GM23338 (cell line): ENCODE results near the gene CSGALNACT2. TPM values are rescaled to one million over a fixed set of nuclear protein-coding genes. Genes with fewer than 3 reads are reported as not detected.

ENCODE experiments used
- ATAC-seq: fragments of 200-7000 bp; cut with Tn5 transposase; 3 replicates; pipeline ENCODE4 v1.9.1; 2020
- DNase-seq: peaks from one replicate; pipeline ENCODE4 v3.0.0-alpha.2; 2015; ENCODE audit warnings: low spot score
- H2AFZ ChIP-seq: fragments of 200-600 bp; sonication (generic); 2 replicates; pipeline ENCODE4 v1.8.0; 2016; ENCODE audit warnings: antibody characterized with exemption, mild to moderate bottlenecking, moderate library complexity
- H3F3A ChIP-seq: fragments of 200-600 bp; sonication (generic); replicated peaks from 2 replicates; pipeline ENCODE4 v1.8.0; 2017; ENCODE audit warnings: antibody characterized with exemption, mixed run types, low read depth
- H3K27ac ChIP-seq: fragments of 200-600 bp; sonication (generic); 2 replicates; pipeline ENCODE4 v1.6.1; 2016; ENCODE audit warnings: low read depth
- H3K27me3 ChIP-seq: fragments of 200-600 bp; sonication (generic); 2 replicates; pipeline ENCODE4 v1.8.0; 2016; ENCODE audit warnings: mild to moderate bottlenecking, mixed run types, moderate library complexity; ENCODE audit not compliant: insufficient read depth
- H3K36me3 ChIP-seq: fragments of 200-600 bp; sonication (generic); 2 replicates; pipeline ENCODE4 v1.8.0; 2016; ENCODE audit warnings: mild to moderate bottlenecking; ENCODE audit not compliant: insufficient read depth
- H3K4me1 ChIP-seq: fragments of 200-600 bp; sonication (generic); 2 replicates; pipeline ENCODE4 v1.8.0; 2016; ENCODE audit warnings: mild to moderate bottlenecking, moderate library complexity; ENCODE audit not compliant: insufficient read depth
- H3K4me2 ChIP-seq: fragments of 200-600 bp; sonication (generic); 2 replicates; pipeline ENCODE4 v1.7.1; 2017; ENCODE audit warnings: mixed run types
- H3K4me3 ChIP-seq: fragments of 200-600 bp; sonication (generic); 2 replicates; pipeline ENCODE4 v1.6.1; 2016; ENCODE audit warnings: mixed run types
- H3K79me2 ChIP-seq: fragments of 200-600 bp; sonication (generic); replicated peaks from 2 replicates; pipeline ENCODE4 v1.8.0; 2017; ENCODE audit warnings: mild to moderate bottlenecking; ENCODE audit not compliant: insufficient read depth
- H3K9me2 ChIP-seq: fragments of 200-600 bp; sonication (generic); 2 replicates; pipeline ENCODE4 v1.8.0; 2017; ENCODE audit not compliant: insufficient read depth
- H4K20me1 ChIP-seq: fragments of 200-600 bp; sonication (generic); replicated peaks from 2 replicates; pipeline ENCODE4 v1.8.0; 2017; ENCODE audit warnings: mild to moderate bottlenecking; ENCODE audit not compliant: insufficient read depth
- H3K27ac Mint-ChIP-seq: 2 replicates; pipeline ENCODE4 v1.8.0; 2020; ENCODE audit warnings: inconsistent platforms, mild to moderate bottlenecking, moderate library complexity, mixed read lengths
- H3K27me3 Mint-ChIP-seq: 3 replicates; pipeline ENCODE4 v1.8.0; 2022; ENCODE audit warnings: low read depth, mild to moderate bottlenecking, moderate library complexity, mixed read lengths, inconsistent platforms; ENCODE audit not compliant: insufficient read depth, poor library complexity
- H3K36me3 Mint-ChIP-seq: 3 replicates; pipeline ENCODE4 v1.8.0; 2021; ENCODE audit warnings: low read depth, mild to moderate bottlenecking, inconsistent platforms, moderate library complexity, mixed read lengths
- H3K4me1 Mint-ChIP-seq: 3 replicates; pipeline ENCODE4 v1.8.0; 2020; ENCODE audit warnings: mild to moderate bottlenecking, inconsistent platforms, mixed read lengths
- H3K4me3 Mint-ChIP-seq: 3 replicates; pipeline ENCODE4 v1.8.0; 2021; ENCODE audit warnings: moderate library complexity, mild to moderate bottlenecking, inconsistent platforms, mixed read lengths
- H3K9me3 Mint-ChIP-seq: 3 replicates; pipeline ENCODE4 v1.8.0; 2020; ENCODE audit warnings: moderate library complexity, mild to moderate bottlenecking, inconsistent platforms, mixed read lengths
- EZH2 ChIP-seq: fragments of 200-600 bp; sonication (generic); IDR thresholded peaks from one replicate; pipeline ENCODE4 v1.8.0; 2017; ENCODE audit warnings: antibody characterized with exemption, mild to moderate bottlenecking, low read depth; ENCODE audit not compliant: unreplicated experiment
- EZH2phosphoT487 ChIP-seq: fragments of 200-600 bp; sonication (generic); IDR thresholded peaks from one replicate; pipeline ENCODE4 v1.8.1; 2018; ENCODE audit warnings: antibody characterized with exemption; ENCODE audit not compliant: unreplicated experiment
- JUNB ChIP-seq: IDR thresholded peaks from one replicate; pipeline ENCODE4 v1.6.1; 2016; ENCODE audit warnings: antibody characterized with exemption; ENCODE audit not compliant: unreplicated experiment
- NANOG ChIP-seq: IDR thresholded peaks from 2 replicates; pipeline ENCODE4 v1.6.1; 2016; ENCODE audit warnings: antibody characterized with exemption, borderline replicate concordance
- POLR2AphosphoS5 ChIP-seq: IDR thresholded peaks from 2 replicates; pipeline ENCODE4 v1.6.1; 2016; ENCODE audit warnings: antibody characterized with exemption, low read depth
- STAT1 ChIP-seq: IDR thresholded peaks from one replicate; pipeline ENCODE4 v1.6.1; 2016; ENCODE audit warnings: antibody characterized with exemption; ENCODE audit not compliant: unreplicated experiment
- ZNF114 ChIP-seq: fragments of 250-450 bp; sonication (Bioruptor Pico); IDR thresholded peaks from 2 replicates; pipeline ENCODE4 v1.5.0; 2020; ENCODE audit warnings: mild to moderate bottlenecking, moderate library complexity
- ZNF331 ChIP-seq: fragments of 250-450 bp; sonication (Bioruptor Pico); IDR thresholded peaks from 2 replicates; pipeline ENCODE4 v1.5.0; 2020; ENCODE audit warnings: low read depth, mild to moderate bottlenecking, moderate library complexity
- polyA plus RNA-seq: library from polyadenylated mRNA; unstranded; fragments of >200 nt; fragmentation: Nextera tagmentation; extraction: Ambion mirVana; gene quantifications from 2 replicates; pipeline ENCODE4 v1.2.1, GENCODE V29; 2016
- total RNA-seq: library from RNA; depleted of rRNA; stranded (reverse); fragments of >200 nt; shearing (Covaris generic); gene quantifications from 2 replicates; pipeline ENCODE4 v1.2.3, GENCODE V29; 2014
- TF ChIP-seq, protein P1 (sequence below): fragments of 250-450 bp; sonication (Bioruptor Pico); IDR thresholded peaks from 2 replicates; pipeline ENCODE4 v1.5.0; 2020; ENCODE audit warnings: mild to moderate bottlenecking, moderate library complexity
- TF ChIP-seq, protein P2 (sequence below): IDR thresholded peaks from 2 replicates; pipeline ENCODE4 v1.6.1; 2016; ENCODE audit warnings: antibody characterized with exemption
- TF ChIP-seq, protein P3 (sequence below): IDR thresholded peaks from one replicate; pipeline ENCODE4 v1.6.1; 2018; ENCODE audit warnings: antibody characterized with exemption; ENCODE audit not compliant: unreplicated experiment

Gene CSGALNACT2
- total and polyA plus RNA-seq, 2 experiments from 2014 or later = 3.0 to 4.6 TPM

DNA sequence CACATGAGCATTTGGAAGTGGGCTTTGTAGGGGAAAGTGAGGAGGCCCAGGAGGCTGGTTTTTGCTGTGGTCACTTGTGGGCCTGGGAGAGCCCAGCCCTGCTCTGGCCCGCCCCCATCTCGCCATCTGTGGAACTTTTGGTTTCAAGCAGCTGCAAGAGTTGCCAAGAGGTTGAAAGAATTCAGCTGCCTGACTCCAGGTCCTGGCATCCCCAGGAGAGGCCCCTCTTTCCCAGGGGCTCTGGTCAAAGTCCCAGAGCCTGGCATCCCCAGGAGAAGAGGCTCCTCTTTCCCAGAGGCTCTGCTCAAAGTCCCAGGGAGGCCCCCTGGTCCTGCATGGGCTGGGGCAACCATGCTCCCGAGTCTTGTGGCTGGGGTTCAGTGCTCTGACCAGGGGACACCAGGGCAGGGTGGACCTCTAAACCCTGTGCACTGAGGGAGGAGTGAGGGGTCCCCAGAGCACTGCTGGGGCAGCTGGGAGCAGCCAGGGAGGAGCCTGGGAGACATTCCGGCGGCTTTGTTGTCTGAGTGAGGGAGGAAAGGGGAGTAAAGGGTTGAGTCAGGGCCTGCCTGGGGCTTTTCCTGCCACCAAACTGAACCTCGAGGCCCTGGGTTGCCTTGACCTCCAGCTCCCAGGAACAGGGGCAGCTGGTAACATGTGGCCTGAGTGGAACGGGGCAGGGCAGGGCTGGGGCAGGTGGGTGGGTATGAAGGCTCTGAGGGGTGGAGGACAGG lies 27.7 kb upstream of the CSGALNACT2 start:
- DNase-seq = no peak
- Histone ChIP-seq H3K9me2 (no peaks in the 10 kb centered on the region), H3K4me2 (no peak overlapping the region), H4K20me1 (no peaks in the 10 kb centered on the region), H3K4me3 (no peak overlapping the region), H3K27me3 (no peaks in the 10 kb centered on the region), H3K27ac (no peak overlapping the region), H3K36me3 (no peaks in the 10 kb centered on the region), H3K79me2 (no peaks in the 10 kb centered on the region), H3F3A (no peaks in the 10 kb centered on the region), H2AFZ (no peak overlapping the region), H3K4me1 (no peaks in the 10 kb centered on the region)
- Mint-ChIP-seq H3K27me3 (peaks cover 10% of the 10 kb centered on the region), H3K4me1 (no peaks in the 10 kb centered on the region), H3K36me3 (no peaks in the 10 kb centered on the region), H3K9me3 (no peaks in the 10 kb centered on the region), H3K4me3 (no peak overlapping the region), H3K27ac (no peak overlapping the region)
- no peak for ATAC-seq
- TF ChIP-seq, protein P1, sequence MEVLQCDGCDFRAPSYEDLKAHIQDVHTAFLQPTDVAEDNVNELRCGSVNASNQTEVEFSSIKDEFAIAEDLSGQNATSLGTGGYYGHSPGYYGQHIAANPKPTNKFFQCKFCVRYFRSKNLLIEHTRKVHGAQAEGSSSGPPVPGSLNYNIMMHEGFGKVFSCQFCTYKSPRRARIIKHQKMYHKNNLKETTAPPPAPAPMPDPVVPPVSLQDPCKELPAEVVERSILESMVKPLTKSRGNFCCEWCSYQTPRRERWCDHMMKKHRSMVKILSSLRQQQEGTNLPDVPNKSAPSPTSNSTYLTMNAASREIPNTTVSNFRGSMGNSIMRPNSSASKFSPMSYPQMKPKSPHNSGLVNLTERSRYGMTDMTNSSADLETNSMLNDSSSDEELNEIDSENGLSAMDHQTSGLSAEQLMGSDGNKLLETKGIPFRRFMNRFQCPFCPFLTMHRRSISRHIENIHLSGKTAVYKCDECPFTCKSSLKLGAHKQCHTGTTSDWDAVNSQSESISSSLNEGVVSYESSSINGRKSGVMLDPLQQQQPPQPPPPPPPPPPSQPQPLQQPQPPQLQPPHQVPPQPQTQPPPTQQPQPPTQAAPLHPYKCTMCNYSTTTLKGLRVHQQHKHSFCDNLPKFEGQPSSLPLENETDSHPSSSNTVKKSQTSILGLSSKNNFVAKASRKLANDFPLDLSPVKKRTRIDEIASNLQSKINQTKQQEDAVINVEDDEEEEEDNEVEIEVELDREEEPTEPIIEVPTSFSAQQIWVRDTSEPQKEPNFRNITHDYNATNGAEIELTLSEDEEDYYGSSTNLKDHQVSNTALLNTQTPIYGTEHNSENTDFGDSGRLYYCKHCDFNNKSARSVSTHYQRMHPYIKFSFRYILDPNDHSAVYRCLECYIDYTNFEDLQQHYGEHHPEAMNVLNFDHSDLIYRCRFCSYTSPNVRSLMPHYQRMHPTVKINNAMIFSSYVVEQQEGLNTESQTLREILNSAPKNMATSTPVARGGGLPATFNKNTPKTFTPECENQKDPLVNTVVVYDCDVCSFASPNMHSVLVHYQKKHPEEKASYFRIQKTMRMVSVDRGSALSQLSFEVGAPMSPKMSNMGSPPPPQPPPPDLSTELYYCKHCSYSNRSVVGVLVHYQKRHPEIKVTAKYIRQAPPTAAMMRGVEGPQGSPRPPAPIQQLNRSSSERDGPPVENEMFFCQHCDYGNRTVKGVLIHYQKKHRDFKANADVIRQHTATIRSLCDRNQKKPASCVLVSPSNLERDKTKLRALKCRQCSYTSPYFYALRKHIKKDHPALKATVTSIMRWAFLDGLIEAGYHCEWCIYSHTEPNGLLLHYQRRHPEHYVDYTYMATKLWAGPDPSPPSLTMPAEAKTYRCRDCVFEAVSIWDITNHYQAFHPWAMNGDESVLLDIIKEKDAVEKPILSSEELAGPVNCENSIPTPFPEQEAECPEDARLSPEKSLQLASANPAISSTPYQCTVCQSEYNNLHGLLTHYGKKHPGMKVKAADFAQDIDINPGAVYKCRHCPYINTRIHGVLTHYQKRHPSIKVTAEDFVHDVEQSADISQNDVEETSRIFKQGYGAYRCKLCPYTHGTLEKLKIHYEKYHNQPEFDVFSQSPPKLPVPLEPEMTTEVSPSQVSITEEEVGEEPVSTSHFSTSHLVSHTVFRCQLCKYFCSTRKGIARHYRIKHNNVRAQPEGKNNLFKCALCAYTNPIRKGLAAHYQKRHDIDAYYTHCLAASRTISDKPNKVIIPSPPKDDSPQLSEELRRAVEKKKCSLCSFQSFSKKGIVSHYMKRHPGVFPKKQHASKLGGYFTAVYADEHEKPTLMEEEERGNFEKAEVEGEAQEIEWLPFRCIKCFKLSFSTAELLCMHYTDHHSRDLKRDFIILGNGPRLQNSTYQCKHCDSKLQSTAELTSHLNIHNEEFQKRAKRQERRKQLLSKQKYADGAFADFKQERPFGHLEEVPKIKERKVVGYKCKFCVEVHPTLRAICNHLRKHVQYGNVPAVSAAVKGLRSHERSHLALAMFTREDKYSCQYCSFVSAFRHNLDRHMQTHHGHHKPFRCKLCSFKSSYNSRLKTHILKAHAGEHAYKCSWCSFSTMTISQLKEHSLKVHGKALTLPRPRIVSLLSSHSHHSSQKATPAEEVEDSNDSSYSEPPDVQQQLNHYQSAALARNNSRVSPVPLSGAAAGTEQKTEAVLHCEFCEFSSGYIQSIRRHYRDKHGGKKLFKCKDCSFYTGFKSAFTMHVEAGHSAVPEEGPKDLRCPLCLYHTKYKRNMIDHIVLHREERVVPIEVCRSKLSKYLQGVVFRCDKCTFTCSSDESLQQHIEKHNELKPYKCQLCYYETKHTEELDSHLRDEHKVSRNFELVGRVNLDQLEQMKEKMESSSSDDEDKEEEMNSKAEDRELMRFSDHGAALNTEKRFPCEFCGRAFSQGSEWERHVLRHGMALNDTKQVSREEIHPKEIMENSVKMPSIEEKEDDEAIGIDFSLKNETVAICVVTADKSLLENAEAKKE (CRISPR knock-in tag) = no peak
- TF ChIP-seq POLR2AphosphoS5 (no peak), EZH2 (no peak), EZH2phosphoT487 (no peak)

DNA sequence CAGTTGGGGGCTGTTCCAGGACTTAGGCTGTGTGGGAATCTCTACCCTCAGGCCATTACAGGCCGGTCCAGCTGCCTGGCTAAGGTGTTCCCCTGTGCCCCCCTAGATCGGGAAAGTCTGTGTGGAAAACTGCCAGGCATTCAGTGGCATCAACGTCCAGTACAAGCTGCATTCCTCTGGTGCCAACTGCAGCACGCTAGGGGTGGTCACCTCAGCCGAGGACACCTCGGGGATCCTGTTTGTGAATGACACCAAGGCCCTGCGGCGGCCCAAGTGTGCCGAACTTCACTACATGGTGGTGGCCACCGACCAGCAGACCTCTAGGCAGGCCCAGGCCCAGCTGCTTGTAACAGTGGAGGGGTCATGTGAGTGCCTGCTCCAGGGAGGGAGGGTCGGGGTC lies 27.1 kb upstream of the CSGALNACT2 start:
- no peaks in the 10 kb centered on the region for H3F3A ChIP-seq
- peaks cover 10% of the 10 kb centered on the region for H3K27me3 Mint-ChIP-seq
- ATAC-seq (no peak), DNase-seq (no peak)
- H3K4me3 Mint-ChIP-seq = no peak overlapping the region
- H3K36me3 Mint-ChIP-seq = no peaks in the 10 kb centered on the region
- no peak overlapping the region for H3K4me2 ChIP-seq
- no peaks in the 10 kb centered on the region for H3K27me3 ChIP-seq
- no peaks in the 10 kb centered on the region for H4K20me1 ChIP-seq
- H3K27ac ChIP-seq = no peak overlapping the region
- no peak overlapping the region for H2AFZ ChIP-seq
- H3K36me3 ChIP-seq = no peaks in the 10 kb centered on the region
- H3K9me3 Mint-ChIP-seq = no peaks in the 10 kb centered on the region
- no peak overlapping the region for H3K27ac Mint-ChIP-seq
- no peaks in the 10 kb centered on the region for H3K4me1 ChIP-seq
- H3K4me1 Mint-ChIP-seq = no peaks in the 10 kb centered on the region
- H3K79me2 ChIP-seq = no peaks in the 10 kb centered on the region
- H3K4me3 ChIP-seq = no peak overlapping the region
- no peaks in the 10 kb centered on the region for H3K9me2 ChIP-seq
- TF ChIP-seq ZNF114 (CRISPR knock-in tag) (no peak), ZNF331 (no peak), EZH2phosphoT487 (no peak), STAT1 (no peak), NANOG (no peak), EZH2 (no peak), JUNB (no peak)
- TF ChIP-seq, protein P2, sequence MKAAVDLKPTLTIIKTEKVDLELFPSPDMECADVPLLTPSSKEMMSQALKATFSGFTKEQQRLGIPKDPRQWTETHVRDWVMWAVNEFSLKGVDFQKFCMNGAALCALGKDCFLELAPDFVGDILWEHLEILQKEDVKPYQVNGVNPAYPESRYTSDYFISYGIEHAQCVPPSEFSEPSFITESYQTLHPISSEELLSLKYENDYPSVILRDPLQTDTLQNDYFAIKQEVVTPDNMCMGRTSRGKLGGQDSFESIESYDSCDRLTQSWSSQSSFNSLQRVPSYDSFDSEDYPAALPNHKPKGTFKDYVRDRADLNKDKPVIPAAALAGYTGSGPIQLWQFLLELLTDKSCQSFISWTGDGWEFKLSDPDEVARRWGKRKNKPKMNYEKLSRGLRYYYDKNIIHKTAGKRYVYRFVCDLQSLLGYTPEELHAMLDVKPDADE = no peak
- TF ChIP-seq, protein P3, sequence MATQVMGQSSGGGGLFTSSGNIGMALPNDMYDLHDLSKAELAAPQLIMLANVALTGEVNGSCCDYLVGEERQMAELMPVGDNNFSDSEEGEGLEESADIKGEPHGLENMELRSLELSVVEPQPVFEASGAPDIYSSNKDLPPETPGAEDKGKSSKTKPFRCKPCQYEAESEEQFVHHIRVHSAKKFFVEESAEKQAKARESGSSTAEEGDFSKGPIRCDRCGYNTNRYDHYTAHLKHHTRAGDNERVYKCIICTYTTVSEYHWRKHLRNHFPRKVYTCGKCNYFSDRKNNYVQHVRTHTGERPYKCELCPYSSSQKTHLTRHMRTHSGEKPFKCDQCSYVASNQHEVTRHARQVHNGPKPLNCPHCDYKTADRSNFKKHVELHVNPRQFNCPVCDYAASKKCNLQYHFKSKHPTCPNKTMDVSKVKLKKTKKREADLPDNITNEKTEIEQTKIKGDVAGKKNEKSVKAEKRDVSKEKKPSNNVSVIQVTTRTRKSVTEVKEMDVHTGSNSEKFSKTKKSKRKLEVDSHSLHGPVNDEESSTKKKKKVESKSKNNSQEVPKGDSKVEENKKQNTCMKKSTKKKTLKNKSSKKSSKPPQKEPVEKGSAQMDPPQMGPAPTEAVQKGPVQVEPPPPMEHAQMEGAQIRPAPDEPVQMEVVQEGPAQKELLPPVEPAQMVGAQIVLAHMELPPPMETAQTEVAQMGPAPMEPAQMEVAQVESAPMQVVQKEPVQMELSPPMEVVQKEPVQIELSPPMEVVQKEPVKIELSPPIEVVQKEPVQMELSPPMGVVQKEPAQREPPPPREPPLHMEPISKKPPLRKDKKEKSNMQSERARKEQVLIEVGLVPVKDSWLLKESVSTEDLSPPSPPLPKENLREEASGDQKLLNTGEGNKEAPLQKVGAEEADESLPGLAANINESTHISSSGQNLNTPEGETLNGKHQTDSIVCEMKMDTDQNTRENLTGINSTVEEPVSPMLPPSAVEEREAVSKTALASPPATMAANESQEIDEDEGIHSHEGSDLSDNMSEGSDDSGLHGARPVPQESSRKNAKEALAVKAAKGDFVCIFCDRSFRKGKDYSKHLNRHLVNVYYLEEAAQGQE = no peak
